CD4-positive, alpha-beta T cell (primary cell): ENCODE measurements around the gene CERK. TPM values are rescaled to one million over a fixed set of nuclear protein-coding genes. Genes with fewer than 3 reads are reported as not detected.
A peak's percentile ranks its signal among the peaks of the same experiment; 100 is the strongest.

Source experiments
- ATAC-seq: fragments of 200-7000 bp; cut with Tn5 transposase; one replicate; pipeline ENCODE4 v1.10.0; 2022; ENCODE audit warnings: mild to moderate bottlenecking; ENCODE audit not compliant: poor library complexity
- CTCF ChIA-PET: fragments of 350-600 bp; sonication (Branson Sonifier 250); formaldehyde crosslinking; loops from one replicate; lab custom pipeline; 2021; ENCODE audit warnings: antibody characterized with exemption, inconsistent platforms; lab: Charles Lee
- POLR2A ChIA-PET: fragments of 350-600 bp; sonication (Branson Sonifier 250); formaldehyde crosslinking; loops from one replicate; lab custom pipeline; 2021; ENCODE audit warnings: antibody characterized with exemption, inconsistent platforms; lab: Charles Lee
- DNase-seq, 14 experiments: peaks; one replicate each; pipeline ENCODE4 v3.0.0-alpha.2; 2013 to 2020; ENCODE audit warnings: mixed read lengths in 2 of 14
- H3K27ac ChIP-seq, 2 donors: one replicate each; pipeline versions ENCODE4 v1.5.1 to v1.7.0; 2013; ENCODE audit warnings: low read length in 2 of 2, low read depth in 1 of 2, mild to moderate bottlenecking in 1 of 2
- H3K27me3 ChIP-seq, 2 experiments: 1 replicate in 1 of 2; 2 replicates in 1 of 2; pipeline versions ENCODE4 v1.6.1 to v1.7.0; 2013; ENCODE audit warnings: low read length in 2 of 2, control low read depth in 1 of 2, mild to moderate bottlenecking in 1 of 2, moderate library complexity in 1 of 2; ENCODE audit not compliant: insufficient read depth in 2 of 2, control insufficient read depth in 1 of 2
- H3K36me3 ChIP-seq: one replicate; pipeline ENCODE4 v1.6.1; 2013; ENCODE audit warnings: low read length, control low read depth; ENCODE audit not compliant: insufficient read depth
- H3K4me1 ChIP-seq: one replicate; pipeline ENCODE4 v1.6.1; 2013; ENCODE audit warnings: low read length, control low read depth; ENCODE audit not compliant: insufficient read depth
- H3K4me3 ChIP-seq: one replicate; pipeline ENCODE4 v1.5.1; 2013; ENCODE audit warnings: mild to moderate bottlenecking, low read length, moderate library complexity
- H3K9me3 ChIP-seq, 2 experiments: 1 replicate in 1 of 2; 2 replicates in 1 of 2; pipeline versions ENCODE4 v1.6.1 to v1.7.0; 2013; ENCODE audit warnings: low read length in 2 of 2, mild to moderate bottlenecking in 2 of 2, control low read depth in 1 of 2, moderate library complexity in 1 of 2; ENCODE audit not compliant: control insufficient read depth in 1 of 2, insufficient read depth in 1 of 2
- H3K27ac Mint-ChIP-seq: one replicate; pipeline ENCODE4 v1.8.0; 2020; ENCODE audit warnings: mixed read lengths
- H3K27me3 Mint-ChIP-seq: one replicate; pipeline ENCODE4 v1.8.0; 2021; ENCODE audit warnings: mixed read lengths
- H3K36me3 Mint-ChIP-seq: one replicate; pipeline ENCODE4 v1.8.0; 2021; ENCODE audit warnings: low read depth, mixed read lengths
- H3K4me1 Mint-ChIP-seq: one replicate; pipeline ENCODE4 v1.8.0; 2021; ENCODE audit warnings: low read depth, mixed read lengths
- H3K4me3 Mint-ChIP-seq: one replicate; pipeline ENCODE4 v1.8.0; 2020; ENCODE audit warnings: mild to moderate bottlenecking, mixed read lengths
- H3K9me3 Mint-ChIP-seq: one replicate; pipeline ENCODE4 v1.8.0; 2020; ENCODE audit warnings: mixed read lengths
- CTCF ChIP-seq: fragments of 200-600 bp; IDR thresholded peaks from one replicate; pipeline ENCODE4 v1.8.0; 2022; ENCODE audit warnings: antibody characterized with exemption, mild to moderate bottlenecking
- intact Hi-C, 2 experiments: fragments of 100-400 bp; cut with DNase I in 1 of 2; cut with micrococcal nuclease in 1 of 2; formaldehyde crosslinking; loops; one replicate each; pipeline versions ENCODE4 v1.15.1 to v1.9.0; 2023 to 2025; cut with DNase I, micrococcal nuclease
- total RNA-seq, 174 experiments: library from RNA in 2 of 174; stranded (reverse) in 2 of 174; gene quantifications; one replicate each; pipeline ENCODE4 v1.2.3 and lab custom pipeline; 2021 to 2026

Gene CERK
- total RNA-seq, 2 experiments from 2014 or later: 84.6 to 88.5 TPM

- intact Hi-C loops: no loop called here
- ATAC-seq: no peak
- Histone ChIP-seq H3K4me1 (peaks cover 69% of the 10 kb centered on the region), H3K36me3 (peaks cover 5% of the 10 kb centered on the region), H3K4me3 (no peak overlapping the region), H3K9me3 (no peaks in the 10 kb centered on the region), H3K27me3 (no peaks in the 10 kb centered on the region), H3K27ac (peak overlapping the region; percentile 10 to 47)
- Mint-ChIP-seq H3K9me3 (no peaks in the 10 kb centered on the region), H3K4me1 (peaks cover 63% of the 10 kb centered on the region), H3K27ac (peak overlapping the region; percentile 83), H3K27me3 (no peaks in the 10 kb centered on the region), H3K36me3 (peaks cover 38% of the 10 kb centered on the region), H3K4me3 (no peak overlapping the region)
- ChIA-PET POLR2A (interaction anchor here (1.0 to 2.3 kb wide), 2 partner anchors 21 to 31 kb away, joined by 3 to 7 read pairs; no protein-coding TSS in a partner anchor), CTCF (interaction anchor here (0.6 to 1.6 kb wide), 2 partner anchors 12 to 33 kb away, joined by 3 to 5 read pairs; no protein-coding TSS in a partner anchor)
- no peak for TF ChIP-seq CTCF
- DNase-seq: peak in 1 of 14 experiments; percentile 15
These were observed 32.1 kb upstream of the CERK start for GRCh38 chr22:46770151-46770641.

GRCh38 chr22:46769706-46770105 is 31.7 kb upstream of the CERK start:
- Histone ChIP-seq H3K4me1 (peaks cover 69% of the 10 kb centered on the region), H3K27me3 (no peaks in the 10 kb centered on the region), H3K36me3 (peaks cover 10% of the 10 kb centered on the region), H3K9me3 (no peaks in the 10 kb centered on the region), H3K4me3 (no peak overlapping the region), H3K27ac (peak overlapping the region in 1 of 2 donors; percentile 47)
- DNase-seq (no peak), ATAC-seq (no peak)
- Mint-ChIP-seq H3K27ac (peak overlapping the region; percentile 83), H3K9me3 (no peaks in the 10 kb centered on the region), H3K4me1 (peaks cover 63% of the 10 kb centered on the region), H3K4me3 (no peak overlapping the region), H3K27me3 (no peaks in the 10 kb centered on the region), H3K36me3 (peaks cover 43% of the 10 kb centered on the region)
- ChIA-PET POLR2A (interaction anchor here (1.0 to 2.3 kb wide), 2 partner anchors 21 to 30 kb away, joined by 3 to 7 read pairs; no protein-coding TSS in a partner anchor), CTCF (interaction anchor here (1.6 kb wide), 1 partner anchor 11 kb away, joined by 5 read pairs; no protein-coding TSS in a partner anchor)
- no peak for TF ChIP-seq CTCF
- intact Hi-C loops: no loop called here

GRCh38 chr22:46769191-46769675 is 31.2 kb upstream of the CERK start:
- no peak for TF ChIP-seq CTCF
- peak overlapping the region; percentile 83 for H3K27ac Mint-ChIP-seq
- H3K9me3 Mint-ChIP-seq: no peaks in the 10 kb centered on the region
- H3K36me3 Mint-ChIP-seq: peaks cover 47% of the 10 kb centered on the region
- H3K4me3 ChIP-seq: no peak overlapping the region
- H3K9me3 ChIP-seq: no peaks in the 10 kb centered on the region
- H3K27me3 ChIP-seq: no peaks in the 10 kb centered on the region
- H3K27me3 Mint-ChIP-seq: no peaks in the 10 kb centered on the region
- ChIA-PET CTCF (interaction anchor here (0.8 to 1.6 kb wide), 3 partner anchors 10 to 35 kb away, joined by 3 to 5 read pairs (median 5); no protein-coding TSS in a partner anchor), POLR2A (interaction anchor here (2.3 kb wide), 1 partner anchor 22 kb away, joined by 7 read pairs; no protein-coding TSS in a partner anchor)
- DNase-seq (peak in 1 of 14 experiments; percentile 18), ATAC-seq (no peak)
- H3K4me1 ChIP-seq: peaks cover 67% of the 10 kb centered on the region
- H3K4me1 Mint-ChIP-seq: peaks cover 63% of the 10 kb centered on the region
- intact Hi-C loops: no loop called here
- H3K36me3 ChIP-seq: peaks cover 13% of the 10 kb centered on the region
- no peak overlapping the region for H3K27ac ChIP-seq
- H3K4me3 Mint-ChIP-seq: no peak overlapping the region
